Right atrium auricular region (tissue), 2 donors: ENCODE data around the gene YPEL1. TPM values are rescaled to one million over a fixed set of nuclear protein-coding genes. Genes with fewer than 3 reads are reported as not detected.
"Not testable (repeated sequence)": the region's sequence is repeated elsewhere in the genome, so short reads cannot be mapped to it uniquely, and the experiment has no call there.

Experiments used
- DNase-seq: peaks from one replicate; pipeline ENCODE4 v3.0.0-alpha.2; 2019; ENCODE audit warnings: low spot score
- H3K27ac ChIP-seq, 2 donors: fragments of 200-600 bp; sonication (generic); 1 replicate in 1 of 2; 2 replicates in 1 of 2; pipeline ENCODE4 v1.5.1; 2016 to 2019
- H3K27me3 ChIP-seq, 2 donors: fragments of 200-600 bp; sonication (generic); one replicate each; pipeline versions ENCODE4 v1.5.1 to v1.6.0; 2017 to 2019
- H3K36me3 ChIP-seq: fragments of 200-600 bp; sonication (generic); one replicate; pipeline ENCODE4 v1.5.1; 2016
- H3K4me1 ChIP-seq, 2 donors: fragments of 200-600 bp; sonication (generic); one replicate each; pipeline versions ENCODE4 v1.5.1 to v1.6.0; 2017 to 2019
- H3K4me3 ChIP-seq, 2 donors: fragments of 200-600 bp; sonication (generic); 1 replicate in 1 of 2; 2 replicates in 1 of 2; pipeline ENCODE4 v1.5.1; 2017 to 2019; ENCODE audit warnings: mild to moderate bottlenecking in 1 of 2, moderate library complexity in 1 of 2
- H3K9me3 ChIP-seq, 2 donors: fragments of 200-600 bp; sonication (generic); one replicate each; pipeline ENCODE4 v1.5.1; 2019
- CTCF ChIP-seq, 2 donors: fragments of 200-600 bp; sonication (generic); IDR thresholded peaks; one replicate each; pipeline ENCODE4 v1.5.1; 2019; ENCODE audit warnings: antibody characterized with exemption in 2 of 2
- total RNA-seq, 2 donors: library from RNA; depleted of rRNA; stranded (reverse); fragments of >200 nt; gene quantifications; one replicate each; pipeline ENCODE4 v1.1.0, GENCODE V29; 2016

The YPEL1 gene
- total RNA-seq, 2 donors from 2014 or later = 5.0 to 11.5 TPM

DNA sequence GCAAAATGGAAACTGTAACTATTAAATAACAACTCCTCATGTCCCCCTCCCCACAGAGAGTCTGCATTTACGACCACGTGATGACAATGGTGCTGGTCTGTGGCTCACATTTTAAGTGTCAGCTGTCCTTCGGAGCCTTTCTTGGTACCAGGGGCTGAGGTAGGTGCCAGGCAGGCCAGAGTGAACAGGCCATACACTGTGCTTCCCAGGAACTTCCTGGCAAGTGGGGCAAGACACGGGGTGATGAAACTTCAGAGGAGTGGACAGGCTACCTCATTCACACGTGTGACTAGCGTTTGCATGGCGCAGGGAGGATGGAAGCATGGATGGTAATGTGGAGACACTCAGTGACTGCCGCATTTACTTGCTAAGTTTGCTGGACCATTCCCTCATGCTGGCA lies 10.4 kb upstream of the YPEL1 start:
- no peak for TF ChIP-seq CTCF (IDR thresholded peaks at IDR 0.05)
- DNase-seq = no peak
- no peaks in the 10 kb centered on the region for H3K36me3 ChIP-seq
- H3K27ac ChIP-seq = no peak overlapping the region
- H3K27me3 ChIP-seq = no peaks in the 10 kb centered on the region
- H3K9me3 ChIP-seq = no peaks in the 10 kb centered on the region
- H3K4me1 ChIP-seq = no peaks in the 10 kb centered on the region
- no peak overlapping the region for H3K4me3 ChIP-seq

DNA sequence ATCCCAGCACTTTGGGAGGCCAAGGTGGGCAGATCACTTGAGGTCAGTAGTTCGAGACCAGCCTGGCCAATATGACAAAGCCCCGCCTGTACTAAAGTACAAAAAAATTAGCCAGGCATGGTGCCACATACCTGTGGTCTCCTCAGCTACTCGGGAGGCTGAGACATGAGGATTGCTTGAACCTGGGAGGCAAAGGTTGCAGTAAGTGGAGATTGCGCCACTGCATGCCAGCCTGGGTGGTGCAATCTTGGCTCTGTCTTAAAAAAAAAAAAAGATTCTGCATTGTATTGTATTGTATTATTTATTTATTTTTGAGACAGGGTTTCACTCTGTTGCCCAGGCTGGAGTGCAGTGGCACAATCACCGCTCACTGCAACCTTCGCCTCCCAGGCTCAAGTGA lies 9.3 kb upstream of the YPEL1 start:
- not testable (repeated sequence) for DNase-seq, H3K27ac ChIP-seq, H3K27me3 ChIP-seq, H3K4me1 ChIP-seq, H3K9me3 ChIP-seq, H3K4me3 ChIP-seq, H3K36me3 ChIP-seq

DNA sequence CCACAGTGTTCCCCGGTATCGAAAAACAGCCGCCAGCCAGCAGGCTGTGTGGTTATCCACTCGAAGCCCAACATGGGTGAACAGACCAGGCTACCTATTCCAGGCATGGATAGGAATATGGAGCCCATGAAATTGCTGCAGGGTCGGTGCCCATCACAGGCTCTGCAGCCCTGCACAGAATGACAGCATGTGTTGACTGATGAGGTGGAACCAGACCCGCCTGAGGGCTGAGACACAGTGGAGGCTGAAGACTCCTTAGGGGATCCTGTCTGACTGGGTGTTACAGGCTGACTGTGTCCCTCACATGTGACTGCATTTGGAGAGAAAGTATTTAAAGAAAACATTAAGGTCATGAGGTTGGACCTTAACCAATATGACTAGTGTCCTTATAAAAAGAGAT lies 6.2 kb upstream of the YPEL1 start:
- DNase-seq = no peak
- H3K4me3 ChIP-seq = no peak overlapping the region

DNA sequence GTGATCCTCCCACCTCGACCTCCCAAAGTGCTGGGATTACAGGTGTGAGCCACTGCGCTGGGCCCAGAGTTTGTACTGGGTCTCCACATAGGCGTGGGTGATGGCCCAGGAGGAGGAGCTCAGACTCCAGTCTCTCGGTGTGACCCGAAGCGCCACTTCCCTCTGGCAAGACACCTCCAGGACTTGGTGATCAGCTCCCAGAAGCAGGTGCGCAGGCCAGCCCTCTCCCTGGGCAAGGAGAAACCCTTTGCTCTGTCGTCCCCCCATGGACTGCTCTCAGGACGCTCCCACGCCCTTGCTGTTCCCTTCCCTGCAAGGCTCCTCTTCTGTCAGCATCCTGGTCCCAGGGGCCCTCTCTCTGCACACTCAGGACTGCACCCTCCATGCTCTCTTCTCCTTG lies 5.5 kb upstream of the YPEL1 start:
- H3K27me3 ChIP-seq = no peaks in the 10 kb centered on the region
- no peak for DNase-seq
- H3K4me1 ChIP-seq = peaks cover 0 to 4% of the 10 kb centered on the region in 2 donors
- H3K27ac ChIP-seq = no peak overlapping the region
- H3K4me3 ChIP-seq = no peak overlapping the region
- no peaks in the 10 kb centered on the region for H3K36me3 ChIP-seq
- TF ChIP-seq CTCF (IDR thresholded peaks at IDR 0.05) = no peak
- no peaks in the 10 kb centered on the region for H3K9me3 ChIP-seq

More for the DNA sequence above, 6.2 kb upstream of the YPEL1 start:
- no peaks in the 10 kb centered on the region for H3K36me3 ChIP-seq
- TF ChIP-seq CTCF (IDR thresholded peaks at IDR 0.05) = no peak
- H3K27me3 ChIP-seq = no peaks in the 10 kb centered on the region
- no peaks in the 10 kb centered on the region for H3K4me1 ChIP-seq
- no peaks in the 10 kb centered on the region for H3K9me3 ChIP-seq
- H3K27ac ChIP-seq = no peak overlapping the region

GRCh38 chr22:21739828-21740377 lies 4.3 kb upstream of the YPEL1 start:
- Histone ChIP-seq H3K4me1 (peaks cover 0 to 8% of the 10 kb centered on the region in 2 donors), H3K27ac (no peak overlapping the region)
- no peak for DNase-seq

GRCh38 chr22:21738966-21739365 lies 3.4 kb upstream of the YPEL1 start:
- Histone ChIP-seq H3K4me1 (peaks cover 0 to 17% of the 10 kb centered on the region in 2 donors), H3K36me3 (no peaks in the 10 kb centered on the region), H3K27ac (no peak overlapping the region), H3K9me3 (no peaks in the 10 kb centered on the region), H3K27me3 (no peaks in the 10 kb centered on the region), H3K4me3 (no peak overlapping the region)
- no peak for DNase-seq
- TF ChIP-seq CTCF (IDR thresholded peaks at IDR 0.05) = no peak

More at GRCh38 chr22:21739828-21740377, 4.3 kb upstream of the YPEL1 start:
- Histone ChIP-seq H3K27me3 (no peaks in the 10 kb centered on the region), H3K4me3 (no peak overlapping the region), H3K9me3 (no peaks in the 10 kb centered on the region), H3K36me3 (no peaks in the 10 kb centered on the region)
- no peak for TF ChIP-seq CTCF (IDR thresholded peaks at IDR 0.05)
